ENCODE results near the gene CCL19. TPM values are rescaled to one million over a fixed set of nuclear protein-coding genes. Genes with fewer than 3 reads are reported as not detected.
"Not testable (repeated sequence)": the region's sequence is repeated elsewhere in the genome, so short reads cannot be mapped to it uniquely, and the experiment has no call there.

CCL19 gene
- total RNA-seq, 1 experiment from 2014 or later = not detected

GRCh38 chr9:34734720-34735119 is 43.6 kb upstream of the CCL19 start:
- no peak for DNase-seq (ENCODE audit: low spot score)
- CTCF ChIA-PET = no interaction called here
- no peaks in the 10 kb centered on the region for H3K36me3 ChIP-seq (ENCODE audit: insufficient read depth, low read length, poor library complexity, severe bottlenecking)
- POLR2A ChIA-PET (ENCODE audit: low non-redundant PET) = no interaction called here
- intact Hi-C loops (cut with micrococcal nuclease; ENCODE audit: unreplicated experiment) = no loop called here
- TF ChIP-seq EZH2 (IDR thresholded peaks at IDR 0.05; ENCODE audit: borderline replicate concordance, low read depth, low read length, poor library complexity, severe bottlenecking) = no peak
- no TSS peak for BruUV-seq (replicated peaks)
- no peak overlapping the region for H3K27ac ChIP-seq (ENCODE audit: low read depth, low read length, poor library complexity, severe bottlenecking)
- H3K4me3 ChIP-seq (ENCODE audit: low read depth, low read length, poor library complexity, severe bottlenecking) = no peak overlapping the region
- H3K27me3 ChIP-seq (replicated peaks; ENCODE audit: insufficient read depth, low read depth, low read length, poor library complexity) = peaks cover 3% of the 10 kb centered on the region
- H3K9me3 ChIP-seq (ENCODE audit: low read depth, low read length, poor library complexity, severe bottlenecking) = no peaks in the 10 kb centered on the region
- no peaks in the 10 kb centered on the region for H3K4me1 ChIP-seq (ENCODE audit: insufficient read depth, low read length, poor library complexity, severe bottlenecking)

- POLR2A ChIA-PET (ENCODE audit: low non-redundant PET) = no interaction called here
- BruUV-seq (replicated peaks) = no TSS peak
- CTCF ChIA-PET = no interaction called here
These were observed 41.8 kb upstream of the CCL19 start for GRCh38 chr9:34732886-34733285.

GRCh38 chr9:34732478-34732877 is 41.4 kb upstream of the CCL19 start:
- Histone ChIP-seq H3K27me3 (replicated peaks; ENCODE audit: insufficient read depth, low read depth, low read length, poor library complexity) (peaks cover 5% of the 10 kb centered on the region), H3K4me1 (ENCODE audit: insufficient read depth, low read length, poor library complexity, severe bottlenecking) (no peaks in the 10 kb centered on the region), H3K4me3 (ENCODE audit: low read depth, low read length, poor library complexity, severe bottlenecking) (no peak overlapping the region), H3K27ac (ENCODE audit: low read depth, low read length, poor library complexity, severe bottlenecking) (no peak overlapping the region), H3K36me3 (ENCODE audit: insufficient read depth, low read length, poor library complexity, severe bottlenecking) (no peaks in the 10 kb centered on the region), H3K9me3 (ENCODE audit: low read depth, low read length, poor library complexity, severe bottlenecking) (no peaks in the 10 kb centered on the region)
- ChIA-PET POLR2A (ENCODE audit: low non-redundant PET) (no interaction called here), CTCF (no interaction called here)
- intact Hi-C loops (cut with micrococcal nuclease; ENCODE audit: unreplicated experiment) = no loop called here
- TF ChIP-seq EZH2 (IDR thresholded peaks at IDR 0.05; ENCODE audit: borderline replicate concordance, low read depth, low read length, poor library complexity, severe bottlenecking) = no peak
- TF ChIP-seq CTCF (conservative IDR thresholded peaks at IDR 0.05; ENCODE audit: low read depth, low read length) = no peak
- DNase-seq (ENCODE audit: low spot score) = no peak
- no TSS peak for BruUV-seq (replicated peaks)

More at GRCh38 chr9:34732886-34733285, 41.8 kb upstream of the CCL19 start:
- H3K4me1 ChIP-seq (ENCODE audit: insufficient read depth, low read length, poor library complexity, severe bottlenecking) = no peaks in the 10 kb centered on the region
- H3K4me3 ChIP-seq (ENCODE audit: low read depth, low read length, poor library complexity, severe bottlenecking) = no peak overlapping the region
- intact Hi-C loops (cut with micrococcal nuclease; ENCODE audit: unreplicated experiment) = no loop called here
- H3K9me3 ChIP-seq (ENCODE audit: low read depth, low read length, poor library complexity, severe bottlenecking) = no peaks in the 10 kb centered on the region
- no peak for DNase-seq (ENCODE audit: low spot score)
- TF ChIP-seq CTCF (conservative IDR thresholded peaks at IDR 0.05; ENCODE audit: low read depth, low read length) (no peak), EZH2 (IDR thresholded peaks at IDR 0.05; ENCODE audit: borderline replicate concordance, low read depth, low read length, poor library complexity, severe bottlenecking) (no peak)
- H3K36me3 ChIP-seq (ENCODE audit: insufficient read depth, low read length, poor library complexity, severe bottlenecking) = no peaks in the 10 kb centered on the region
- no peak overlapping the region for H3K27ac ChIP-seq (ENCODE audit: low read depth, low read length, poor library complexity, severe bottlenecking)
- H3K27me3 ChIP-seq (replicated peaks; ENCODE audit: insufficient read depth, low read depth, low read length, poor library complexity) = peaks cover 3% of the 10 kb centered on the region

GRCh38 chr9:34723141-34723540 is 32.1 kb upstream of the CCL19 start:
- no peak for TF ChIP-seq EZH2 (IDR thresholded peaks at IDR 0.05; ENCODE audit: borderline replicate concordance, low read depth, low read length, poor library complexity, severe bottlenecking)
- TF ChIP-seq CTCF (conservative IDR thresholded peaks at IDR 0.05; ENCODE audit: low read depth, low read length) = no peak

GRCh38 chr9:34719769-34720025 is 28.6 kb upstream of the CCL19 start:
- BruUV-seq (replicated peaks) = not testable (repeated sequence)

More at GRCh38 chr9:34723141-34723540, 32.1 kb upstream of the CCL19 start:
- Histone ChIP-seq H3K36me3 (ENCODE audit: insufficient read depth, low read length, poor library complexity, severe bottlenecking) (no peaks in the 10 kb centered on the region), H3K4me3 (ENCODE audit: low read depth, low read length, poor library complexity, severe bottlenecking) (no peak overlapping the region), H3K27ac (ENCODE audit: low read depth, low read length, poor library complexity, severe bottlenecking) (no peak overlapping the region), H3K4me1 (ENCODE audit: insufficient read depth, low read length, poor library complexity, severe bottlenecking) (no peaks in the 10 kb centered on the region), H3K27me3 (replicated peaks; ENCODE audit: insufficient read depth, low read depth, low read length, poor library complexity) (peaks cover 4% of the 10 kb centered on the region), H3K9me3 (ENCODE audit: low read depth, low read length, poor library complexity, severe bottlenecking) (no peaks in the 10 kb centered on the region)
- POLR2A ChIA-PET (ENCODE audit: low non-redundant PET) = no interaction called here
- no peak for DNase-seq (ENCODE audit: low spot score)
- BruUV-seq (replicated peaks) = no TSS peak
- intact Hi-C loops (cut with micrococcal nuclease; ENCODE audit: unreplicated experiment) = no loop called here
- CTCF ChIA-PET = no interaction called here

More at GRCh38 chr9:34719769-34720025, 28.6 kb upstream of the CCL19 start:
- POLR2A ChIA-PET (ENCODE audit: low non-redundant PET); H3K27me3 ChIP-seq (replicated peaks; ENCODE audit: insufficient read depth, low read depth, low read length, poor library complexity); intact Hi-C loops (cut with micrococcal nuclease; ENCODE audit: unreplicated experiment); CTCF ChIA-PET; H3K9me3 ChIP-seq (ENCODE audit: low read depth, low read length, poor library complexity, severe bottlenecking); H3K36me3 ChIP-seq (ENCODE audit: insufficient read depth, low read length, poor library complexity, severe bottlenecking); DNase-seq (ENCODE audit: low spot score); H3K4me3 ChIP-seq (ENCODE audit: low read depth, low read length, poor library complexity, severe bottlenecking); H3K4me1 ChIP-seq (ENCODE audit: insufficient read depth, low read length, poor library complexity, severe bottlenecking); H3K27ac ChIP-seq (ENCODE audit: low read depth, low read length, poor library complexity, severe bottlenecking): not testable (repeated sequence)

Measured in A673 (cell line).